H9 (cell line): ENCODE results near the gene BCAP29. TPM values are rescaled to one million over a fixed set of nuclear protein-coding genes. Genes with fewer than 3 reads are reported as not detected.

ENCODE experiments used
- DNase-seq: peaks from one replicate; pipeline ENCODE4 v3.0.0-alpha.2; 2017
- H2AFZ ChIP-seq: one replicate; pipeline ENCODE4 v1.6.1; 2013; ENCODE audit warnings: mild to moderate bottlenecking, low read length, control low read depth, moderate library complexity
- H2AK5ac ChIP-seq: 2 replicates; pipeline ENCODE4 v1.6.1; 2013; ENCODE audit warnings: low read length, control low read depth, mixed read lengths; ENCODE audit not compliant: insufficient read length
- H2BK120ac ChIP-seq: one replicate; pipeline ENCODE4 v1.6.1; 2013; ENCODE audit warnings: low read depth, mild to moderate bottlenecking, low read length, control low read depth, inconsistent platforms; ENCODE audit not compliant: poor library complexity, severe bottlenecking
- H2BK12ac ChIP-seq: 2 replicates; pipeline ENCODE4 v1.6.1; 2013; ENCODE audit warnings: low read length, control low read depth, mixed read lengths, low read depth; ENCODE audit not compliant: insufficient read length
- H2BK15ac ChIP-seq: 2 replicates; pipeline ENCODE4 v1.6.1; 2013; ENCODE audit warnings: low read depth, low read length, control low read depth
- H2BK20ac ChIP-seq: one replicate; pipeline ENCODE4 v1.6.1; 2013; ENCODE audit warnings: low read depth, mild to moderate bottlenecking, low read length, control low read depth, inconsistent platforms; ENCODE audit not compliant: poor library complexity, severe bottlenecking
- H2BK5ac ChIP-seq: 2 replicates; pipeline ENCODE4 v1.6.1; 2013; ENCODE audit warnings: low read length, control low read depth, mixed read lengths; ENCODE audit not compliant: insufficient read length
- H3K14ac ChIP-seq: 2 replicates; pipeline ENCODE4 v1.6.1; 2013; ENCODE audit warnings: low read length, control low read depth; ENCODE audit not compliant: insufficient read depth
- H3K18ac ChIP-seq: 2 replicates; pipeline ENCODE4 v1.6.1; 2013; ENCODE audit warnings: low read depth, mild to moderate bottlenecking, mixed read lengths, low read length, control low read depth; ENCODE audit not compliant: insufficient read length
- H3K23ac ChIP-seq: 2 replicates; pipeline ENCODE4 v1.6.1; 2013; ENCODE audit warnings: low read length, control low read depth, mixed read lengths, low read depth; ENCODE audit not compliant: insufficient read length
- H3K23me2 ChIP-seq: 2 replicates; pipeline ENCODE4 v1.6.1; 2013; ENCODE audit warnings: low read depth, mild to moderate bottlenecking, mixed read lengths, low read length, control low read depth; ENCODE audit not compliant: insufficient read length, poor library complexity, severe bottlenecking
- H3K27ac ChIP-seq: 2 replicates; pipeline ENCODE4 v1.5.1; 2013; ENCODE audit warnings: low read length, control low read depth, mixed read lengths, low read depth; ENCODE audit not compliant: insufficient read length
- H3K27me3 ChIP-seq: 2 replicates; pipeline ENCODE4 v1.6.1; 2013; ENCODE audit warnings: low read length, control low read depth, inconsistent platforms; ENCODE audit not compliant: insufficient read depth
- H3K4ac ChIP-seq: 2 replicates; pipeline ENCODE4 v1.6.1; 2013; ENCODE audit warnings: low read depth, mild to moderate bottlenecking, control low read depth, inconsistent platforms, low read length, moderate library complexity
- H3K4me1 ChIP-seq: 2 replicates; pipeline ENCODE4 v1.6.1; 2013; ENCODE audit warnings: low read length, control low read depth, inconsistent platforms; ENCODE audit not compliant: insufficient read depth
- H3K4me2 ChIP-seq: 2 replicates; pipeline ENCODE4 v1.6.1; 2013; ENCODE audit warnings: low read length, control low read depth, mixed read lengths; ENCODE audit not compliant: insufficient read length, insufficient read depth
- H3K56ac ChIP-seq: 2 replicates; pipeline ENCODE4 v1.6.1; 2013; ENCODE audit warnings: low read depth, mild to moderate bottlenecking, mixed read lengths, low read length, control low read depth; ENCODE audit not compliant: insufficient read length
- H3K79me1 ChIP-seq: 2 replicates; pipeline ENCODE4 v1.6.1; 2013; ENCODE audit warnings: low read depth, mild to moderate bottlenecking, moderate library complexity, low read length, control low read depth, inconsistent platforms; ENCODE audit not compliant: insufficient read depth, poor library complexity, severe bottlenecking
- H3K79me2 ChIP-seq: 2 replicates; pipeline ENCODE4 v1.6.1; 2013; ENCODE audit warnings: low read length, control low read depth, inconsistent platforms; ENCODE audit not compliant: insufficient read depth
- H3K9ac ChIP-seq: 2 replicates; pipeline ENCODE4 v1.6.1; 2013; ENCODE audit warnings: low read length, control low read depth, mixed read lengths; ENCODE audit not compliant: insufficient read length; ENCODE audit errors: extremely low read depth
- H3K9me3 ChIP-seq: one replicate; pipeline ENCODE4 v1.6.1; 2013; ENCODE audit warnings: low read depth, low read length, inconsistent platforms; ENCODE audit not compliant: control insufficient read depth
- H3T11ph ChIP-seq: one replicate; pipeline ENCODE4 v1.6.1; 2013; ENCODE audit warnings: mild to moderate bottlenecking, low read length, control low read depth, inconsistent platforms
- H4K20me1 ChIP-seq: one replicate; pipeline ENCODE4 v1.6.1; 2013; ENCODE audit not compliant: control insufficient read depth, insufficient read length, insufficient read depth
- H4K5ac ChIP-seq: 2 replicates; pipeline ENCODE4 v1.6.1; 2013; ENCODE audit warnings: low read depth, mild to moderate bottlenecking, mixed read lengths, low read length, control low read depth; ENCODE audit not compliant: insufficient read length
- H4K8ac ChIP-seq: replicated peaks from 2 replicates; pipeline ENCODE4 v1.6.1; 2013; ENCODE audit warnings: low read length, control low read depth, mixed read lengths, low read depth; ENCODE audit not compliant: insufficient read length
- H4K91ac ChIP-seq: 2 replicates; pipeline ENCODE4 v1.6.1; 2013; ENCODE audit warnings: low read depth, mild to moderate bottlenecking, moderate library complexity, mixed read lengths, low read length, control low read depth; ENCODE audit not compliant: insufficient read length
- H3K27ac Mint-ChIP-seq, 3 experiments: 2 replicates in 2 of 3; 3 replicates in 1 of 3; pipeline ENCODE4 v1.8.0; 2020 to 2021; ENCODE audit warnings: mixed read lengths in 3 of 3, mild to moderate bottlenecking in 1 of 3, moderate library complexity in 1 of 3
- H3K27me3 Mint-ChIP-seq: 2 replicates; pipeline ENCODE4 v1.8.0; 2021; ENCODE audit warnings: low read depth, mild to moderate bottlenecking, moderate library complexity, mixed read lengths
- H3K36me3 Mint-ChIP-seq, 3 experiments: 2 replicates in 2 of 3; 3 replicates in 1 of 3; pipeline ENCODE4 v1.8.0; 2020 to 2021; ENCODE audit warnings: low read depth in 3 of 3, mixed read lengths in 3 of 3; ENCODE audit not compliant: insufficient read depth in 1 of 3
- H3K4me1 Mint-ChIP-seq, 2 experiments: 2 replicates each; pipeline ENCODE4 v1.8.0; 2020; ENCODE audit warnings: mixed read lengths in 2 of 2
- H3K4me3 Mint-ChIP-seq, 2 experiments: 2 replicates in 1 of 2; 3 replicates in 1 of 2; pipeline ENCODE4 v1.8.0; 2020 to 2021; ENCODE audit warnings: mild to moderate bottlenecking in 2 of 2, mixed read lengths in 2 of 2, moderate library complexity in 1 of 2
- H3K9me3 Mint-ChIP-seq, 2 experiments: 2 replicates in 1 of 2; 3 replicates in 1 of 2; pipeline ENCODE4 v1.8.0; 2020; ENCODE audit warnings: mild to moderate bottlenecking in 2 of 2, mixed read lengths in 2 of 2, moderate library complexity in 1 of 2
- WGBS: extraction: QIAGEN DNeasy Blood & Tissue Kit; methylation state at CpG from one replicate; pipeline ENCODE4 v1.1.7; 2013; ENCODE audit warnings: missing lambda C conversion rate, low lambda C conversion rate, mixed read lengths; ENCODE audit not compliant: insufficient read length; ENCODE audit errors: extremely low coverage; 5-methylcytosine and 5-hydroxymethylcytosine counted together
- total RNA-seq: library from RNA; stranded (reverse); gene quantifications from 2 replicates; pipeline ENCODE4 v1.2.1, GENCODE V29; 2021
- TF ChIP-seq, protein P1 (sequence below): fragments of 200-600 bp; sonication (generic); conservative IDR thresholded peaks from 3 replicates; pipeline ENCODE4 v1.8.0; 2021; ENCODE audit warnings: antibody characterized with exemption, mild to moderate bottlenecking

The BCAP29 gene
- total RNA-seq, 1 experiment from 2014 or later, result 30.6 TPM

- Histone ChIP-seq H3K4ac (no peak overlapping the region), H3K27ac (no peak overlapping the region), H3K18ac (no peak overlapping the region), H3K4me1 (no peaks in the 10 kb centered on the region), H2AFZ (no peak overlapping the region), H4K91ac (no peak overlapping the region), H2BK120ac (no peak overlapping the region), H3K56ac (no peak overlapping the region), H4K5ac (no peak overlapping the region), H3K79me2 (no peaks in the 10 kb centered on the region), H3K4me2 (no peak overlapping the region), H3K23me2 (no peaks in the 10 kb centered on the region), H2AK5ac (no peak overlapping the region), H2BK5ac (no peak overlapping the region), H4K8ac (no peak overlapping the region), H3K23ac (no peak overlapping the region), H2BK20ac (no peak overlapping the region), H2BK12ac (no peak overlapping the region), H4K20me1 (no peaks in the 10 kb centered on the region), H3T11ph (no peak overlapping the region), H3K9ac (no peak overlapping the region), H3K79me1 (no peaks in the 10 kb centered on the region), H3K14ac (no peak overlapping the region), H3K9me3 (no peaks in the 10 kb centered on the region), H3K27me3 (no peaks in the 10 kb centered on the region), H2BK15ac (no peak overlapping the region)
- Mint-ChIP-seq H3K36me3 (peaks cover 0 to 14% (median 11%) of the 10 kb centered on the region in 3 experiments; a peak in 4 of 7 replicates), H3K4me1 (no peaks in the 10 kb centered on the region), H3K9me3 (no peaks in the 10 kb centered on the region), H3K27me3 (no peaks in the 10 kb centered on the region), H3K4me3 (no peak overlapping the region), H3K27ac (no peak overlapping the region)
- DNase-seq, result no peak
- WGBS, result no CpG with 5 or more reads among the region's 4 CpGs
- TF ChIP-seq, protein P1, sequence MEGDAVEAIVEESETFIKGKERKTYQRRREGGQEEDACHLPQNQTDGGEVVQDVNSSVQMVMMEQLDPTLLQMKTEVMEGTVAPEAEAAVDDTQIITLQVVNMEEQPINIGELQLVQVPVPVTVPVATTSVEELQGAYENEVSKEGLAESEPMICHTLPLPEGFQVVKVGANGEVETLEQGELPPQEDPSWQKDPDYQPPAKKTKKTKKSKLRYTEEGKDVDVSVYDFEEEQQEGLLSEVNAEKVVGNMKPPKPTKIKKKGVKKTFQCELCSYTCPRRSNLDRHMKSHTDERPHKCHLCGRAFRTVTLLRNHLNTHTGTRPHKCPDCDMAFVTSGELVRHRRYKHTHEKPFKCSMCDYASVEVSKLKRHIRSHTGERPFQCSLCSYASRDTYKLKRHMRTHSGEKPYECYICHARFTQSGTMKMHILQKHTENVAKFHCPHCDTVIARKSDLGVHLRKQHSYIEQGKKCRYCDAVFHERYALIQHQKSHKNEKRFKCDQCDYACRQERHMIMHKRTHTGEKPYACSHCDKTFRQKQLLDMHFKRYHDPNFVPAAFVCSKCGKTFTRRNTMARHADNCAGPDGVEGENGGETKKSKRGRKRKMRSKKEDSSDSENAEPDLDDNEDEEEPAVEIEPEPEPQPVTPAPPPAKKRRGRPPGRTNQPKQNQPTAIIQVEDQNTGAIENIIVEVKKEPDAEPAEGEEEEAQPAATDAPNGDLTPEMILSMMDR, result no peak
Measured at GRCh38 chr7:107594961-107595737, 15.1 kb downstream of the BCAP29 start.
